NCI-H2107 treated with DMSO at 0.1 percent for 48 hours (cell line): ENCODE measurements around the gene KCNMB2.

ENCODE experiments used
- DNase-seq: peaks from one replicate; lab custom pipeline; 2025; ENCODE audit not compliant: unreplicated experiment; lab: John Stamatoyannopoulos, UW

The KCNMB2 gene

GRCh38 chr3:178685591-178685906 is 149.3 kb downstream of the KCNMB2 start:
- no peak for DNase-seq

GRCh38 chr3:178686826-178687225 is 150.6 kb downstream of the KCNMB2 start:
- DNase-seq = no peak

GRCh38 chr3:178690571-178690970 is 154.3 kb downstream of the KCNMB2 start:
- no peak for DNase-seq

- DNase-seq = no peak
These were observed 163.1 kb downstream of the KCNMB2 start for GRCh38 chr3:178699364-178699763.

- no peak for DNase-seq
These were observed 163.6 kb downstream of the KCNMB2 start for GRCh38 chr3:178699810-178700209.

GRCh38 chr3:178703268-178703975 is 167.2 kb downstream of the KCNMB2 start:
- no peak for DNase-seq

GRCh38 chr3:178705925-178706324 is 169.7 kb downstream of the KCNMB2 start:
- DNase-seq = peak; percentile 56

- DNase-seq = no peak
These were observed 170.2 kb downstream of the KCNMB2 start for GRCh38 chr3:178706411-178706810.

GRCh38 chr3:178707311-178708031 is 171.2 kb downstream of the KCNMB2 start:
- DNase-seq = no peak

- DNase-seq = no peak
These were observed 172.8 kb downstream of the KCNMB2 start for GRCh38 chr3:178709051-178709450.

- DNase-seq = no peak
These were observed 175.5 kb downstream of the KCNMB2 start for GRCh38 chr3:178711753-178712152.

- peak; percentile 33 for DNase-seq
These were observed 176.0 kb downstream of the KCNMB2 start for GRCh38 chr3:178712247-178712646.

GRCh38 chr3:178714925-178715832 is 178.9 kb downstream of the KCNMB2 start:
- DNase-seq = peak; percentile 89

- DNase-seq = no peak
These were observed 182.9 kb downstream of the KCNMB2 start for GRCh38 chr3:178718995-178719635.

GRCh38 chr3:178732824-178733223 is 196.6 kb downstream of the KCNMB2 start:
- DNase-seq = no peak

- no peak for DNase-seq
These were observed 198.9 kb downstream of the KCNMB2 start for GRCh38 chr3:178735032-178735674.

GRCh38 chr3:178736300-178736699 is 200.1 kb downstream of the KCNMB2 start:
- DNase-seq = no peak

- no peak for DNase-seq
These were observed 203.5 kb downstream of the KCNMB2 start for GRCh38 chr3:178739720-178740119.

GRCh38 chr3:178741020-178741419 is 204.8 kb downstream of the KCNMB2 start:
- DNase-seq = no peak

- no peak for DNase-seq
These were observed 207.1 kb downstream of the KCNMB2 start for GRCh38 chr3:178743297-178743696.
